Activated T-cell treated with anti-CD3 and anti-CD28 coated beads for 48 hours (primary cell): ENCODE results near the gene CPOX.

ENCODE experiments used
- DNase-seq: peaks from one replicate; pipeline ENCODE4 v3.0.0-alpha.2; 2020; ENCODE audit warnings: low read depth

The CPOX gene

DNA sequence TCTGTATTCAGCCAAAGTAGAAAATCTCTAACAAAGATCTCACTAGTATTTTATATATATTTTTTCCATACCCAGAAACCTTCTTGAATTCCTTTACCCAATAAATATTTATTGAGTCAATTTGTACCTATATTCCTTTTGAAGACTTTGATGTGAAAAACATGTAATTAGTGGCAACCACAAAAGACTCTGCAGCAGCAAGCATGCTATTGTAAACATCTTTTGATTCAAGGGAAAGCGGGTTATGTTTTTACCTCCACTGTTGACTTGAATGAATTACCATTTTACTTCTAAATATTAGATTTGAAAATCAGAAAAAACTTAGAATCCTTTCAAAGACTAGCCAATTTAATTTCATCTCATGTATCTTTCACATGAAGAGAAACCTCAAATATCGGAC, 59.2 kb downstream of the CPOX start:
- DNase-seq, result no peak

DNA sequence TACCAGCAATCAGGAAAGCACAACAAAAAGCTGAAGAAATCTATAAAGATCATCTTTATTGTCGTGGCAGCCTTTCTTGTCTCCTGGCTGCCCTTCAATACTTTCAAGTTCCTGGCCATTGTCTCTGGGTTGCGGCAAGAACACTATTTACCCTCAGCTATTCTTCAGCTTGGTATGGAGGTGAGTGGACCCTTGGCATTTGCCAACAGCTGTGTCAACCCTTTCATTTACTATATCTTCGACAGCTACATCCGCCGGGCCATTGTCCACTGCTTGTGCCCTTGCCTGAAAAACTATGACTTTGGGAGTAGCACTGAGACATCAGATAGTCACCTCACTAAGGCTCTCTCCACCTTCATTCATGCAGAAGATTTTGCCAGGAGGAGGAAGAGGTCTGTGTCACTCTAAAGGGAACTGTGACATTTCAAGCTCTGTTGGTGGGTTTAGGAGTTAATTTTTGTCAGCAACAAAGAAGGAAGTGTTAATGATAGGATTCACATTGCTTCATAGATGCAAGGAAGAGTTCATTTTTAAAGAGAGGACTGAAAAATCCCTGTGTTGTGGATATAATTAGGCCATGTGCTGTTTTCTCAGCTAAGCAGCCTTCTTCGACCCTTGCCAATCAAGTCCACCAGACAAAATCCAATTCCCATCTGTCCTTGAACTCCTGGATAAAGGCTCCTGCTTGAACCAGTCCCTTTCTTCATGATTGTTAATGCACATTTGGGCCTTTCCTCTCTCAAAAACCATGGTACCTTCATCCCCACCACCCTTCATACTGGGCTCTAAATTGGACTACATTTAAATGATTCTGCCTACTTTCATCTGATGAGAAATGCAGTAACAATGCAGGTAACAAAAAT, 60.5 kb downstream of the CPOX start:
- no peak for DNase-seq

DNA sequence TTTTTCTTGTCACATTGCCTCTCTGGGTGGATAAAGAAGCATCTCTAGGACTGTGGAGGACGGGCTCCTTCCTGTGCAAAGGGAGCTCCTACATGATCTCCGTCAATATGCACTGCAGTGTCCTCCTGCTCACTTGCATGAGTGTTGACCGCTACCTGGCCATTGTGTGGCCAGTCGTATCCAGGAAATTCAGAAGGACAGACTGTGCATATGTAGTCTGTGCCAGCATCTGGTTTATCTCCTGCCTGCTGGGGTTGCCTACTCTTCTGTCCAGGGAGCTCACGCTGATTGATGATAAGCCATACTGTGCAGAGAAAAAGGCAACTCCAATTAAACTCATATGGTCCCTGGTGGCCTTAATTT, 61.2 kb downstream of the CPOX start:
- no peak for DNase-seq

DNA sequence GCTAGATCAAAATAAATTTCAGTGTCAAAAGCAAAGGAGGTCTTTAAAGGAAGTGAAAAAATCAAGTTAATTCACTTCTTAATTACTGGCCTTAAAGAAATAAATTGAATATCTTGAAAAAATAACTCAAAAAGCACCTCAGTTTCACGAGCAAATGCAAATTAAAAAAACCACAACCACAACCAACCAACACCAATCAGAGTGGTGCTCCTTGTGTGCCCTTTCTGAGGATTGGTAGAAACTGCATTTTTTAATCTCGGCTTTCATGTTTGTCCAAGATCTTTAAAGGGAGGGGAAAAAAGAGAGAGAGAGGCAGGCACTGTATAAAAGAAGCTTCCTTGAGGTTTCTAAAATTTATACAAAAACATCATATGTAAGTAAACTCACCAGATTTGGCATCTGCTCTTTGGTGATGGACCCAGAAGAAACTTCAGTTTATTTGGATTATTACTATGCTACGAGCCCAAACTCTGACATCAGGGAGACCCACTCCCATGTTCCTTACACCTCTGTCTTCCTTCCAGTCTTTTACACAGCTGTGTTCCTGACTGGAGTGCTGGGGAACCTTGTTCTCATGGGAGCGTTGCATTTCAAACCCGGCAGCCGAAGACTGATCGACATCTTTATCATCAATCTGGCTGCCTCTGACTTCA, 61.7 kb downstream of the CPOX start, which contains the start of gene GPR15:
Gene GPR15 (plus strand): TSS at position 357 of the 653 bp plus-strand sequence. CDS start 56 bp downstream, at position 413.
- DNase-seq, result no peak

DNA sequence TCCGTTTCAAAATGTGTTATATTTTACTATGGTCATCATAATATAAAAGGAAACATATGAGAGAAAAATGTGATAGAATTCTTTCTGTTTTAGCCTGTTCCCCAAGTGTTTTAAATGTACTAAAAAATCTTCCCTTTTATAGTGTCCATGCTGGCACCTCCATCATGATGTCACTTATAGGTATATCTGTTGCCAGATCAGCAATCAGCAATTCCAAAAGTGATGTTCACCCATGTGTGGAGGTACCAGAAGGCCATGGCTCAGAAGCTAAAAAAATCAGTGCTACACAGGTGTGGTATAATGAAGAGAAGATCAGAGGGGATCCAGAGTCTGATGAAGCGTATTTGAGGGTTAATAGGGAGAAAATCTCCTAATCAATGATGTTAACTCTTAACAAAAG, 62.7 kb downstream of the CPOX start:
- DNase-seq, result no peak

DNA sequence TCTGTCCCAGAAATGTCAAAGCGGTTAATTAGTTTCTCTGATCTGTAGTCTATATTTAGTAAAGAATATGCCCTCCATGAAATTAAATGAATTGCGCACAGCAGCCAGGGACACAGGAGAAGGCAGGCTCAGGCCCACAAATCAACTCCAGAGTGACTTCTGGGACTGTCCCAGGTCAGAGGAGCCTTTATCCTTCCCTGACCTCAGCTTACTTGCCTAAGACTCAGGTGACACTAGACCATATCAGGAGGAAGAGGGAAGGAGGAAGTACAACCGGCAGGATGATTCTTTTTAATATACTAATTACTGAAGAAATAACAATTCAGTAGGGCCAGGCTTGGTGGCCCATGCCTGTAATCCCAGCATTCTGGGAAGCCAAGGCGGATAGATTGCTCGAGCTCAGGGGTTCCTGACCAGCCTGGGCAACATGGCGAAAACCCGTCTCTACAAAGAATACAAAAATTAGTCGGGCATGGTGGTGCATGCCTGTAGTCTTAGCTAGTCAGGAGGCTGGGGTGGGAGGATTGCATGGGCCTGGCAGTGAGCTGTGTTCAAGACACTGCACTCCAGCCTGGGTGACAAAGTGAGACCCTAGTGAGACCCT, 63.5 kb downstream of the CPOX start:
- no peak for DNase-seq
